Measurements from ENCODE around the gene RGS13.

The RGS13 gene

GRCh38 chr1:192691041-192691440, 55.1 kb downstream of the RGS13 start:
- no peaks in the 10 kb centered on the region for H3K27me3 ChIP-seq (ENCODE audit: low read depth, low read length)
- no peaks in the 10 kb centered on the region for H3K9me3 ChIP-seq (ENCODE audit: control insufficient read depth in 1 of 2, low read length in 2 of 2)
- no peak overlapping the region for H3K4me3 ChIP-seq (ENCODE audit: low read depth in 1 of 2, low read length in 2 of 2)
- no peaks in the 10 kb centered on the region for H3K36me3 ChIP-seq (ENCODE audit: control insufficient read depth in 1 of 2, insufficient read depth in 2 of 2, low read length in 2 of 2)
- H3K4me1 ChIP-seq (ENCODE audit: control insufficient read depth in 1 of 2, insufficient read depth in 2 of 2, low read length in 2 of 2): no peaks in the 10 kb centered on the region
- H3K27ac ChIP-seq (ENCODE audit: low read length): no peak overlapping the region

GRCh38 chr1:192696082-192696481, 60.1 kb downstream of the RGS13 start:
- H3K9me3 ChIP-seq (ENCODE audit: control insufficient read depth in 1 of 2, low read length in 2 of 2): no peaks in the 10 kb centered on the region
- H3K4me3 ChIP-seq (ENCODE audit: low read depth in 1 of 2, low read length in 2 of 2): no peak overlapping the region
- no peaks in the 10 kb centered on the region for H3K27me3 ChIP-seq (ENCODE audit: low read depth, low read length)
- H3K4me1 ChIP-seq (ENCODE audit: control insufficient read depth in 1 of 2, insufficient read depth in 2 of 2, low read length in 2 of 2): peaks cover 0 to 8% of the 10 kb centered on the region in 2 donors
- no peaks in the 10 kb centered on the region for H3K36me3 ChIP-seq (ENCODE audit: control insufficient read depth in 1 of 2, insufficient read depth in 2 of 2, low read length in 2 of 2)
- no peak overlapping the region for H3K27ac ChIP-seq (ENCODE audit: low read length)

- H3K9me3 ChIP-seq (ENCODE audit: control insufficient read depth in 1 of 2, low read length in 2 of 2): no peaks in the 10 kb centered on the region
- H3K4me3 ChIP-seq (ENCODE audit: low read depth in 1 of 2, low read length in 2 of 2): no peak overlapping the region
- no peaks in the 10 kb centered on the region for H3K36me3 ChIP-seq (ENCODE audit: control insufficient read depth in 1 of 2, insufficient read depth in 2 of 2, low read length in 2 of 2)
- peaks cover 0 to 15% of the 10 kb centered on the region in 2 donors for H3K4me1 ChIP-seq (ENCODE audit: control insufficient read depth in 1 of 2, insufficient read depth in 2 of 2, low read length in 2 of 2)
- H3K27ac ChIP-seq (ENCODE audit: low read length): no peak overlapping the region
- no peaks in the 10 kb centered on the region for H3K27me3 ChIP-seq (ENCODE audit: low read depth, low read length)
These were observed 61.8 kb downstream of the RGS13 start for GRCh38 chr1:192697771-192698170.

- H3K27ac ChIP-seq (ENCODE audit: low read length): no peak overlapping the region
- no peaks in the 10 kb centered on the region for H3K9me3 ChIP-seq (ENCODE audit: control insufficient read depth in 1 of 2, low read length in 2 of 2)
- H3K4me3 ChIP-seq (ENCODE audit: low read depth in 1 of 2, low read length in 2 of 2): no peak overlapping the region
- no peaks in the 10 kb centered on the region for H3K27me3 ChIP-seq (ENCODE audit: low read depth, low read length)
- H3K4me1 ChIP-seq (ENCODE audit: control insufficient read depth in 1 of 2, insufficient read depth in 2 of 2, low read length in 2 of 2): peaks cover 0 to 15% of the 10 kb centered on the region in 2 donors
- H3K36me3 ChIP-seq (ENCODE audit: control insufficient read depth in 1 of 2, insufficient read depth in 2 of 2, low read length in 2 of 2): no peaks in the 10 kb centered on the region
These were observed 62.8 kb downstream of the RGS13 start for GRCh38 chr1:192698731-192699130.

GRCh38 chr1:192700834-192701271, 64.9 kb downstream of the RGS13 start:
- Histone ChIP-seq H3K4me3 (ENCODE audit: low read depth in 1 of 2, low read length in 2 of 2) (no peak overlapping the region), H3K27ac (ENCODE audit: low read length) (no peak overlapping the region), H3K27me3 (ENCODE audit: low read depth, low read length) (no peaks in the 10 kb centered on the region), H3K36me3 (ENCODE audit: control insufficient read depth in 1 of 2, insufficient read depth in 2 of 2, low read length in 2 of 2) (no peaks in the 10 kb centered on the region), H3K9me3 (ENCODE audit: control insufficient read depth in 1 of 2, low read length in 2 of 2) (no peaks in the 10 kb centered on the region), H3K4me1 (ENCODE audit: control insufficient read depth in 1 of 2, insufficient read depth in 2 of 2, low read length in 2 of 2) (peaks cover 0 to 15% of the 10 kb centered on the region in 2 donors)

GRCh38 chr1:192702212-192702902, 66.4 kb downstream of the RGS13 start:
- Histone ChIP-seq H3K36me3 (ENCODE audit: control insufficient read depth in 1 of 2, insufficient read depth in 2 of 2, low read length in 2 of 2) (no peaks in the 10 kb centered on the region), H3K27ac (ENCODE audit: low read length) (no peak overlapping the region), H3K9me3 (ENCODE audit: control insufficient read depth in 1 of 2, low read length in 2 of 2) (no peaks in the 10 kb centered on the region), H3K27me3 (ENCODE audit: low read depth, low read length) (no peaks in the 10 kb centered on the region), H3K4me1 (ENCODE audit: control insufficient read depth in 1 of 2, insufficient read depth in 2 of 2, low read length in 2 of 2) (peaks cover 0 to 15% of the 10 kb centered on the region in 2 donors), H3K4me3 (ENCODE audit: low read depth in 1 of 2, low read length in 2 of 2) (no peak overlapping the region)

GRCh38 chr1:192703283-192704206, 67.6 kb downstream of the RGS13 start:
- H3K27ac ChIP-seq (ENCODE audit: low read length): no peak overlapping the region
- no peaks in the 10 kb centered on the region for H3K9me3 ChIP-seq (ENCODE audit: control insufficient read depth in 1 of 2, low read length in 2 of 2)
- peaks cover 0 to 15% of the 10 kb centered on the region in 2 donors for H3K4me1 ChIP-seq (ENCODE audit: control insufficient read depth in 1 of 2, insufficient read depth in 2 of 2, low read length in 2 of 2)
- H3K27me3 ChIP-seq (ENCODE audit: low read depth, low read length): no peaks in the 10 kb centered on the region
- no peaks in the 10 kb centered on the region for H3K36me3 ChIP-seq (ENCODE audit: control insufficient read depth in 1 of 2, insufficient read depth in 2 of 2, low read length in 2 of 2)
- H3K4me3 ChIP-seq (ENCODE audit: low read depth in 1 of 2, low read length in 2 of 2): no peak overlapping the region

- Histone ChIP-seq H3K9me3 (ENCODE audit: control insufficient read depth in 1 of 2, low read length in 2 of 2) (no peaks in the 10 kb centered on the region), H3K4me1 (ENCODE audit: control insufficient read depth in 1 of 2, insufficient read depth in 2 of 2, low read length in 2 of 2) (peaks cover 0 to 13% of the 10 kb centered on the region in 2 donors), H3K27ac (ENCODE audit: low read length) (no peak overlapping the region)
These were observed 69.6 kb downstream of the RGS13 start for GRCh38 chr1:192705510-192705909.

GRCh38 chr1:192706936-192707335, 71.0 kb downstream of the RGS13 start:
- H3K27ac ChIP-seq (ENCODE audit: low read length): no peak overlapping the region
- peaks cover 0 to 2% of the 10 kb centered on the region in 2 donors for H3K4me1 ChIP-seq (ENCODE audit: control insufficient read depth in 1 of 2, insufficient read depth in 2 of 2, low read length in 2 of 2)
- H3K9me3 ChIP-seq (ENCODE audit: control insufficient read depth in 1 of 2, low read length in 2 of 2): no peaks in the 10 kb centered on the region
- H3K36me3 ChIP-seq (ENCODE audit: control insufficient read depth in 1 of 2, insufficient read depth in 2 of 2, low read length in 2 of 2): no peaks in the 10 kb centered on the region
- no peaks in the 10 kb centered on the region for H3K27me3 ChIP-seq (ENCODE audit: low read depth, low read length)
- no peak overlapping the region for H3K4me3 ChIP-seq (ENCODE audit: low read depth in 1 of 2, low read length in 2 of 2)

More at GRCh38 chr1:192705510-192705909, 69.6 kb downstream of the RGS13 start:
- H3K36me3 ChIP-seq (ENCODE audit: control insufficient read depth in 1 of 2, insufficient read depth in 2 of 2, low read length in 2 of 2): no peaks in the 10 kb centered on the region
- H3K27me3 ChIP-seq (ENCODE audit: low read depth, low read length): no peaks in the 10 kb centered on the region
- no peak overlapping the region for H3K4me3 ChIP-seq (ENCODE audit: low read depth in 1 of 2, low read length in 2 of 2)

GRCh38 chr1:192707978-192708547, 72.1 kb downstream of the RGS13 start:
- no peaks in the 10 kb centered on the region for H3K27me3 ChIP-seq (ENCODE audit: low read depth, low read length)
- H3K27ac ChIP-seq (ENCODE audit: low read length): no peak overlapping the region

GRCh38 chr1:192709544-192709943, 73.6 kb downstream of the RGS13 start:
- H3K36me3 ChIP-seq (ENCODE audit: control insufficient read depth in 1 of 2, insufficient read depth in 2 of 2, low read length in 2 of 2): no peaks in the 10 kb centered on the region
- H3K27me3 ChIP-seq (ENCODE audit: low read depth, low read length): no peaks in the 10 kb centered on the region
- no peaks in the 10 kb centered on the region for H3K4me1 ChIP-seq (ENCODE audit: control insufficient read depth in 1 of 2, insufficient read depth in 2 of 2, low read length in 2 of 2)
- H3K9me3 ChIP-seq (ENCODE audit: control insufficient read depth in 1 of 2, low read length in 2 of 2): no peaks in the 10 kb centered on the region
- no peak overlapping the region for H3K27ac ChIP-seq (ENCODE audit: low read length)
- no peak overlapping the region for H3K4me3 ChIP-seq (ENCODE audit: low read depth in 1 of 2, low read length in 2 of 2)

More at GRCh38 chr1:192707978-192708547, 72.1 kb downstream of the RGS13 start:
- Histone ChIP-seq H3K9me3 (ENCODE audit: control insufficient read depth in 1 of 2, low read length in 2 of 2) (no peaks in the 10 kb centered on the region), H3K4me3 (ENCODE audit: low read depth in 1 of 2, low read length in 2 of 2) (no peak overlapping the region), H3K36me3 (ENCODE audit: control insufficient read depth in 1 of 2, insufficient read depth in 2 of 2, low read length in 2 of 2) (no peaks in the 10 kb centered on the region), H3K4me1 (ENCODE audit: control insufficient read depth in 1 of 2, insufficient read depth in 2 of 2, low read length in 2 of 2) (no peaks in the 10 kb centered on the region)

Measured in muscle layer of duodenum (tissue), 2 donors.